HG03439 (cell line): Measurements from ENCODE around the gene CPEB4.
A peak's percentile ranks its signal among the peaks of the same experiment; 100 is the strongest.

Source experiments
- ATAC-seq: cut with Tn5 transposase; IDR thresholded peaks from one replicate; pipeline ENCODE4 v1.9.1; 2021; ENCODE audit warnings: mild to moderate bottlenecking, moderate library complexity; ENCODE audit not compliant: unreplicated experiment

The CPEB4 gene

DNA sequence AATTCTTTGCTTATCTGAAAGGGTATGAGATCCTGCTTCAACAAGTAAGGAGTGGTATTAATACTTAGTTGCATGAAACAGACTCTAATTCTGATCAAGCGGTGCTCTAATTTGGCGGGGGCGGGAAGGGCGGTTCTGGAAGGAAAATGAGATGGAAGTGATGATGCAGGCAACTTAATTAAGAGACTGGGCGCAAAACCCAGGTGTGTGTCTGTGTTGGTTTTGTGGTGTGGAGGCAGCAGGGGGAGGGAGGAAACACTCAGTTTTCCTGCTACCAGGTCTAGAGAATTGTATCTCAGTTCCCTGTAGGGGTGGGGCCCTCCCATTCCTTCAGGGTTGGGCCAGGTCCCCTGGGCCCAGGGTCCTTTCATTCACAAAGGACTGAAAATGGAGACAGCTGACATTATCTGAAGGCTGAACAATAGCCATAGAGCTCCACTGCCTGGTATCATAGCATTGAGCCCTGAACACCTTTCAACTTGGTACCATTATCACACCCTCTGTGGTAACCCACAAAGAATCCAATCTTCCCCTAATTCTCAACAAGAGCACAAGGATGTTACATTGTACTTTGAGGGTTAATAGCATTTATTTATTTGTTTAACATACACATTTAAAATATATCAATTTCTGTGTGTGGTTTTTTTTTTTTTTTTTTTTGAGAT is 83.7 kb downstream of the CPEB4 start:
- ATAC-seq: no peak

- ATAC-seq: no peak
These were observed 84.4 kb downstream of the CPEB4 start for GRCh38 chr5:173972607-173972924.

- ATAC-seq: peak; percentile 63
These were observed 84.9 kb downstream of the CPEB4 start for GRCh38 chr5:173972925-173973615.

DNA sequence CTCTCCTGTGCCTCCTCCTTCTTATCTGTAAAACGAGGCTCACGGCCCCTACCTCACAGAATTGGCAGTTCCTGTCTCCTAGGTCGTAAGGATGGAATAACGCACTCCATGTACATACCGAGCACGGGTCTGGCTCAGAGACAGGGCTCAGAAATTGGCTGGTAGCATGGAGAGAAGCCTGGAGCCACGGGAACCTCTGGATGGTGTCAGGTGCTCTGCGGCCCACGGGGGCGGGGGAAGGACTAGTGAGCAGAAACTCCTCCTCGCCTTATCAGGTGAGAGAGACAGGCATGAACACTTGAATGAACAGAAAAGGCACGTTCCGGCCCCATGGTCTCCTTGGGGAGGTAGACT is 85.4 kb downstream of the CPEB4 start:
- no peak for ATAC-seq

DNA sequence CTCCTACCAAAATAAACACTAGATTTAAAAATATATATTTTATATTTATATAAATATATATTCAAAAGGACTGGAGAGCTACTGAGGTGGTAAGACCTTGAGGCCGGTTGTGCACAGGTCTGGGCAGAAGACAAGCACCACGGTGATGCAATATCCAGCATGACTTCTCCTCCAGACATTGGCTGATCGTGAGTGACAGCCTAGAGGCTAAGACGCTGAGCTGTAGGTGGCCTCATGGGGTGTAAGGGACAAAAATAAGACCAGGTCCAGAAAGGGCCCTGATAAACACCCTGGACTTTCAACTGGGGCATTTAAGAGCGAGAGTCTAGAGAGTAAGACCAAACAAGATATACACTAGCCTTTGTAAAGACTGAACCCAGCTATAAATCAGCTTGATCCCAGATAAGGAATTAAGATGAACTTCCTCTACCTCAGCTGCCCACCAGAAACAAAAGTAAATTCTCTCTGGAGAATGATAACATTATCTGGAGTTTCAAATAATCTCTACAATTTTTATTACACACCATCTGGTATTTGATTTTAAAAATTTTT is 86.6 kb downstream of the CPEB4 start:
- no peak for ATAC-seq

- ATAC-seq: no peak
These were observed 93.1 kb downstream of the CPEB4 start for GRCh38 chr5:173981185-173981761.

DNA sequence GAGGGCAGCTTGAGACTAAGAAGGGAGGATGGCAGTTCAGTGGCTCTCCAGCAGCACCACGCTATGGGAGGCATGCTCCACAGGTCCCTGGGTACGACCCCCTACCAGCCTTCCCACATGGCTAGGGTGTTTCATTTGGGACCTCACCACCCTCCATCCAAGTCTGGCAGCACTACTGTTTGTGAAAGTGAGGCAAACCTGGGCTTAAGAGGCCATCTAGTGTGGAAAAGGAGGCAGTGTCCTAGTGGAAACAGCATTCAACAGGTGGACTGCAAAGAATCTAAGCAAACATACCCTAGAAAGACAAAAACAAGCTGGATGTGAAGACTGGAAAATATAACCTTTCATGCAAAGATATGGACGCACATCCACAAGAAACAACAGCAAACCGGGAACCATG is 96.1 kb downstream of the CPEB4 start:
- no peak for ATAC-seq

DNA sequence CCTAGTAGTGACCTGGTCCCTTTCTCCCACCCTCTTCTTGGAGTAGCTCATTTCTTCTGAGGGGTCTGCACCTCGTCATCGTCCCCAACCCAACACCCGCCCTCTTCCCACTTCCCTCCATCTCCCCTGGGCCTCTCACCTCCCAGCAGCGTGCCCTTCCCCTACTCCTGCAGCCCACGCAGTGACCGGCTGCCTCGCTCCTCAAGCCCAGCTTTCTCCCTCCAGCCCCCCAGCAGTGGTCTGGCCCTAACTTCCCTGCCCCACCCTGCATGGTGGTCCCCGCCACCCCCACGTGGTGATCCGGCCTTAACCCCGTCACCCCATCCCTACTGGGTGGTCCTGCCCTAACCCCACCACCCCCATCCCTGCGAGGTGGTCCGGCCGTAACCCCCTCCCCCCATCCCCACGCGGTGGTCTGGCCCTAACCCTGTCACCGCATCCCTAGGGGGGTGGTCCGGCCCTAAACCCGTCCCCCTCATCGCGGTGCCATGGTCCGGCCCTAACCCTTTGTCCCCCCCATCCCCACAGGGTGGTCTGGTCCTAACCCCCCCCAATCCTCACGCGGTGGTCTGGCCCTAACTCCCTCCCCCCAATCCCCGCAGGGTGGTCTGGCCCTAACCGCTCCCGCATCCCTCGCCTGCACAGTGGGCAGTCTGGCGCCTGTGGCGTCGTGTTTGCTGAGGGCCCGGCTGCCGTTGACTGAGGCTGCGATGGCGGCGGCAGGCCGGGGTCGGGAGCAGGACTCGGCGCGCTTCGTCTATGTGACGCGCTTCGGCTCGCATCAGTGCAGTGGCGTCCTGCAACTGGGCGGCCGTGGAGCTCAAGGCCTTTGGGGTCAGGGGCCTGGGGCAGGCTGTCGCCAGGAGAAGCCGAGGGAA is 100.6 kb downstream of the CPEB4 start, which contains the start of gene C5orf47:
C5orf47 (plus strand) TSS at position 617 of the 878 bp plus-strand sequence; CDS start at position 711, 94 bp downstream.
- ATAC-seq: no peak

DNA sequence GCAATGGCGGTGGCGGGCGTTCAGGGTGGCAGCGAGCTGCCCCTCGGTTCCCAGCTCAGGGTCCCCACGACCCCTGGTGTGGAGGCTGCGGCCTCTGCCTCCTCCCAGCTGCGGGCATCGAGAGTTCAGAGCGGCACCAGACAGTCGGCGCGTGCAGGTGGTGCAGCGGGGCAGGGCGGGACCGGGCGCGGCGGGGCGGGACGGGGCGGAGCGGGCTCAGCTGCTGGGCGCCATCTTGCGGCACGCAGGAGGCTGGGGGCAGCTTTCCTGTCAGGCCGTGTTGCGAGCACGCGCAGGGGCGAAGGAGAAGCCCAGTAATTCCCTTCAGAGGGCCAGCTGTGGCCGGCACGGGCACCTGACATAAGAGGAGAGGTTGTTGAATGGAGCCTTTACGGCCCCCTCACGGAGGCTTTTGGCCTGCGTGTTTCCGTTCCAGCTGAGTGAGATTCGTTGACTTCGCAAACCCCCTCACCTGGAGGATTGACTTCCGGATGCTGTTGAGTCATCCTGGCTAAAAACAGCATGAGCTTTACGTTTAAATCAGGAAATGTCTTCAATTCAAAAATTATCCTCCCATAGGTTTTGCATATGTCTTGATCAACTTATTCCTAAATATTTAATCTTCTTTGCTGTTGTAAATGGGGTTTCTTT is 101.4 kb downstream of the CPEB4 start:
- no peak for ATAC-seq

DNA sequence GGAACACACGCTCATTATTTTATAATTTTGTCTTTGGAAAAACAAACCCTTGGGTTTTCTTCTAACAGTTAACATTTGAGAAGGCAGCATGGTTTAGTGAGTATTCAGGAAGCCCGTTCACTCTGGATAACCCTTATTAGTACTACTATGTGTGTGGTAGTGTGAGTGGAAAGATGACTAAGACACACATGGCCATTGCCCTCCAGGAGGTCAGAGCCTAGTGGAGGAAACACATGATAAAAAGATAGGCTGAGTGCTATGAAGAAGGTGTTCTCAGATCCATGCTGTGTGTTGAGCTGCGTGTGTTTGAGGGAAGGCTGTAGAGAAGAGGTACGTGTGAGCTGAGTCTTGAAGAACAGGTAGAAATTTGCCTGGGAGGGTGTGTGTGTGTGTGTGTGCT is 109.2 kb downstream of the CPEB4 start:
- ATAC-seq: no peak

- ATAC-seq: no peak
These were observed 110.4 kb downstream of the CPEB4 start for GRCh38 chr5:173998531-173998930.

- ATAC-seq: no peak
These were observed 111.9 kb downstream of the CPEB4 start for GRCh38 chr5:174000076-174000475.

DNA sequence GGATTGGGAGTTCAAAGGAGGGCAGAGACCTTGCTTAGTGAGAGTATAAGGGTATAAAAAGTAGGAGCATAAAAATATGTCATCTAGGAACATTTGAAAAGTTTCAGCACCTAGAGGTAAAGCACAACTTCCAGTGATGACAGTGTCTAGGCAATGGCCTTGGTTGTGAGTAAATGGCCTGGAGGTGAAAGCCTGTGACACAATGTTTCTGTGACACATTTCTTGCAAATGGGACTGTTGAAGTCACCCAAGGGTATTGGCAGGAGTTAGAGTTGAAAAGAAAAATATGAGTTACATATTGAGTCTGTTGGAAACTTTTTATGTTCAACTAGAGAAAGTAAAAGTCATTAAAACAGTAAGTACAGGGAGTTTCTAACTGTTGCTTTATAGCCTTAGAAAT is 115.6 kb downstream of the CPEB4 start:
- ATAC-seq: no peak

DNA sequence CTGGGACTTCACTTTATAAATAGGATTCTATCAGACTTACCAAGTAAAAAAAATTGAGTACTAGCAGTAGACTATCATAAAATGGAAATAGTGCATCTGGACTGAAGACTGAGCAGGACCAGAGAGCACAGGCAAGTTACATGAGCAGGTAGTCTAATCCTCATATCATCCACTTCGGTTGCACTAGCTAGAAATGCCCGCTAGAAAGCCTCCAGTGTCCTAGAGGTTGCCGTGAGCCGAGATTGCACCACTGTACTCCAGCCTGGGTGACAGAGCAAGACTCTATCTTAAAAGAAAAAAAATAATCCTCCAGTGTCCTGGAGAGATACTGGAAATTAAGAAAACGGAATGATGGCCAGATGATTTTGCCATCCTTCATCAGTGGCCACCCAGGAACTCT is 120.8 kb downstream of the CPEB4 start:
- ATAC-seq: no peak

- ATAC-seq: no peak
These were observed 122.2 kb downstream of the CPEB4 start for GRCh38 chr5:174010365-174010764.

DNA sequence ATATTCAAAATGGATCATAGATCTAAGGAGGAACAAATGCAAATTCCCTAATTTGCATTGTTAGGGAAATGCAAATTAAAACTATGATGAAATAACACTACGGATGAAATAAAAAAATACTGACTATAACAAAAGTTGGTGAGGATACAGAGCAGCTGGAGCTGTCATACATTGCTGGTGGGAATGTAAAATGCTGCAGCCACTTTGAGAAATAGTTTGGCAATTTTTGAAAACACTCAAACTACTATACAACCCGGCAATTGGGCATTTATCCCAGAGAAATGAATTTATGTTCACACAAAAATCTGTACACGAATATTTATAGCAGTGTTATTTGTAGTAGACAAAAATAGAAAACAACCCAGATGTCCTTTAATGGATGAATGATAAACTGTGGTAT is 123.3 kb downstream of the CPEB4 start:
- ATAC-seq: no peak
